Vagina (tissue), 2 donors: ENCODE measurements around the gene MPG. TPM values are rescaled to one million over a fixed set of nuclear protein-coding genes. Genes with fewer than 3 reads are reported as not detected.

Experiments
- DNase-seq, 2 donors: peaks; one replicate each; pipeline ENCODE4 v3.0.0-alpha.2; 2017; ENCODE audit errors: extremely low spot score in 2 of 2
- H3K27ac ChIP-seq: fragments of 200-600 bp; sonication (generic); one replicate; pipeline ENCODE4 v1.5.1; 2019
- H3K27me3 ChIP-seq: fragments of 200-600 bp; sonication (generic); one replicate; pipeline ENCODE4 v1.5.1; 2019
- H3K36me3 ChIP-seq, 2 donors: fragments of 200-600 bp; sonication (generic); one replicate each; pipeline ENCODE4 v1.5.1; 2017 to 2019
- H3K4me1 ChIP-seq: fragments of 200-600 bp; sonication (generic); one replicate; pipeline ENCODE4 v1.5.1; 2019
- H3K4me3 ChIP-seq, 2 donors: fragments of 200-600 bp; sonication (generic); 1 replicate in 1 of 2; 2 replicates in 1 of 2; pipeline ENCODE4 v1.5.1; 2016 to 2019
- H3K9me3 ChIP-seq: fragments of 200-600 bp; sonication (generic); one replicate; pipeline ENCODE4 v1.5.1; 2019
- POLR2A ChIP-seq, 2 donors: fragments of 450-650 bp; IDR thresholded peaks; one replicate each; pipeline ENCODE4 v1.6.1; 2017; ENCODE audit warnings: antibody characterized with exemption in 2 of 2, mild to moderate bottlenecking in 2 of 2, moderate library complexity in 2 of 2
- POLR2AphosphoS5 ChIP-seq, 2 donors: sonication (generic); formaldehyde crosslinking; IDR thresholded peaks; one replicate each; pipeline ENCODE4 v1.9.0; 2017; ENCODE audit warnings: antibody characterized with exemption in 2 of 2, mild to moderate bottlenecking in 2 of 2, low read depth in 1 of 2; ENCODE audit not compliant: insufficient read depth in 1 of 2
- intact Hi-C: fragments of 100-400 bp; cut with DNase I; formaldehyde crosslinking; loops from one replicate; pipeline ENCODE4 v1.15.1; 2023
- total RNA-seq: library from RNA; depleted of rRNA; stranded (reverse); fragments of >200 nt; gene quantifications from one replicate; pipeline ENCODE4 v1.2.3, GENCODE V29; 2016
- TF ChIP-seq, protein P1 (sequence below), 3 experiments: fragments of 450-650 bp in 2 of 3; fragments of 200-600 bp in 1 of 3; sonication (generic) in 1 of 3; IDR thresholded peaks; one replicate each; pipeline ENCODE4 v1.5.1; 2017 to 2019; ENCODE audit warnings: antibody characterized with exemption in 3 of 3, mild to moderate bottlenecking in 2 of 3, moderate library complexity in 2 of 3

The MPG gene
- total RNA-seq, 1 donor from 2014 or later = 124 TPM

DNA sequence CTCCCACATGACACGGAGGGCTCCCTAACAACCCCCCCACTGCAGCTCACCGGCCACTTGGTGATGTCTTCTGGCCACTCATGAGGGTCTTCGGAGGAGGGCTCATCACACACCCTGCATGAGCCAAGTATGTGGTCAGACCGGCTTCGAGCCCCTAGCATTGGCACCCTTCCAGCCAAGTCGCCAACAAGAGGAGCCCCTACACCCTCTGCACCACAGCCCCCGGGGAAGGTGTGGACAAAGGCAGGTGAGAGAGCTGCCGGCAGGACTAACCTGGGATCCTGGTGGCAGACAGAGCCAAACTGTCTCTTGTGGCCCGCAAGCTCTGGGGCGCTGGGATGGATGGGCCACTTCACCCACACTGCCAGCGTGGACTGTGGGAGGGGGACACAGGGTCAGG lies 17.9 kb upstream of the MPG start:
- H3K36me3 ChIP-seq = peaks cover 0 to 87% of the 10 kb centered on the region in 2 donors
- TF ChIP-seq POLR2AphosphoS5 (IDR thresholded peaks at IDR 0.05; ENCODE audit: insufficient read depth in 1 of 2, low read depth in 1 of 2) (no peak), POLR2A (IDR thresholded peaks at IDR 0.05) (no peak)
- TF ChIP-seq, protein P1, sequence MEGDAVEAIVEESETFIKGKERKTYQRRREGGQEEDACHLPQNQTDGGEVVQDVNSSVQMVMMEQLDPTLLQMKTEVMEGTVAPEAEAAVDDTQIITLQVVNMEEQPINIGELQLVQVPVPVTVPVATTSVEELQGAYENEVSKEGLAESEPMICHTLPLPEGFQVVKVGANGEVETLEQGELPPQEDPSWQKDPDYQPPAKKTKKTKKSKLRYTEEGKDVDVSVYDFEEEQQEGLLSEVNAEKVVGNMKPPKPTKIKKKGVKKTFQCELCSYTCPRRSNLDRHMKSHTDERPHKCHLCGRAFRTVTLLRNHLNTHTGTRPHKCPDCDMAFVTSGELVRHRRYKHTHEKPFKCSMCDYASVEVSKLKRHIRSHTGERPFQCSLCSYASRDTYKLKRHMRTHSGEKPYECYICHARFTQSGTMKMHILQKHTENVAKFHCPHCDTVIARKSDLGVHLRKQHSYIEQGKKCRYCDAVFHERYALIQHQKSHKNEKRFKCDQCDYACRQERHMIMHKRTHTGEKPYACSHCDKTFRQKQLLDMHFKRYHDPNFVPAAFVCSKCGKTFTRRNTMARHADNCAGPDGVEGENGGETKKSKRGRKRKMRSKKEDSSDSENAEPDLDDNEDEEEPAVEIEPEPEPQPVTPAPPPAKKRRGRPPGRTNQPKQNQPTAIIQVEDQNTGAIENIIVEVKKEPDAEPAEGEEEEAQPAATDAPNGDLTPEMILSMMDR (IDR thresholded peaks at IDR 0.05) = no peak
- no peaks in the 10 kb centered on the region for H3K4me1 ChIP-seq

GRCh38 chr16:60929-61878 lies 16.8 kb upstream of the MPG start:
- TF ChIP-seq POLR2A (IDR thresholded peaks at IDR 0.05) = no peak
- no peak for TF ChIP-seq POLR2AphosphoS5 (IDR thresholded peaks at IDR 0.05; ENCODE audit: insufficient read depth in 1 of 2, low read depth in 1 of 2)
- TF ChIP-seq, protein P1 (IDR thresholded peaks at IDR 0.05) = no peak
- Histone ChIP-seq H3K4me1 (peaks cover 10% of the 10 kb centered on the region), H3K4me3 (no peak overlapping the region), H3K27me3 (no peaks in the 10 kb centered on the region), H3K36me3 (peaks cover 0 to 86% of the 10 kb centered on the region in 2 donors), H3K27ac (no peak overlapping the region), H3K9me3 (no peaks in the 10 kb centered on the region)
- intact Hi-C loops = no loop called here
- no peak for DNase-seq

More for the DNA sequence above, 17.9 kb upstream of the MPG start:
- no peak overlapping the region for H3K4me3 ChIP-seq
- no peaks in the 10 kb centered on the region for H3K27me3 ChIP-seq
- no peaks in the 10 kb centered on the region for H3K9me3 ChIP-seq
- no peak for DNase-seq
- intact Hi-C loops = no loop called here
- no peak overlapping the region for H3K27ac ChIP-seq

- H3K27me3 ChIP-seq = no peaks in the 10 kb centered on the region
- TF ChIP-seq, protein P1 (IDR thresholded peaks at IDR 0.05) = no peak
- TF ChIP-seq POLR2A (IDR thresholded peaks at IDR 0.05) (no peak), POLR2AphosphoS5 (IDR thresholded peaks at IDR 0.05; ENCODE audit: insufficient read depth in 1 of 2, low read depth in 1 of 2) (no peak)
- no peak overlapping the region for H3K27ac ChIP-seq
- H3K36me3 ChIP-seq = peaks cover 0 to 79% of the 10 kb centered on the region in 2 donors
- no peaks in the 10 kb centered on the region for H3K9me3 ChIP-seq
- H3K4me1 ChIP-seq = peaks cover 17% of the 10 kb centered on the region
- no peak for DNase-seq
- intact Hi-C loops = no loop called here
- H3K4me3 ChIP-seq = no peak overlapping the region
Observed at GRCh38 chr16:61879-62281, 16.1 kb upstream of the MPG start.

- Histone ChIP-seq H3K4me1 (peaks cover 22% of the 10 kb centered on the region), H3K27ac (no peak overlapping the region), H3K4me3 (no peak overlapping the region), H3K27me3 (no peaks in the 10 kb centered on the region), H3K36me3 (peaks cover 0 to 74% of the 10 kb centered on the region in 2 donors), H3K9me3 (no peaks in the 10 kb centered on the region)
- intact Hi-C loops = no loop called here
- no peak for DNase-seq
- TF ChIP-seq POLR2AphosphoS5 (IDR thresholded peaks at IDR 0.05; ENCODE audit: insufficient read depth in 1 of 2, low read depth in 1 of 2) (no peak), POLR2A (IDR thresholded peaks at IDR 0.05) (no peak)
- TF ChIP-seq, protein P1 (IDR thresholded peaks at IDR 0.05) = no peak
Observed at GRCh38 chr16:62283-62967, 15.6 kb upstream of the MPG start.
